GM10266 (cell line): ENCODE results near the gene KDM3A.

Source experiments
- DNase-seq: peaks from one replicate; pipeline ENCODE4 v3.0.0; 2012; ENCODE audit errors: extremely low spot score
- TF ChIP-seq, protein P1 (sequence below): IDR thresholded peaks from 2 replicates; pipeline ENCODE4 v1.5.1; 2012; ENCODE audit warnings: mild to moderate bottlenecking, low read depth; ENCODE audit not compliant: control insufficient read depth, insufficient read depth; ENCODE audit errors: missing control alignments

The KDM3A gene

GRCh38 chr2:86417961-86418360, 23.2 kb upstream of the KDM3A start:
- no peak for DNase-seq
- TF ChIP-seq, protein P1, sequence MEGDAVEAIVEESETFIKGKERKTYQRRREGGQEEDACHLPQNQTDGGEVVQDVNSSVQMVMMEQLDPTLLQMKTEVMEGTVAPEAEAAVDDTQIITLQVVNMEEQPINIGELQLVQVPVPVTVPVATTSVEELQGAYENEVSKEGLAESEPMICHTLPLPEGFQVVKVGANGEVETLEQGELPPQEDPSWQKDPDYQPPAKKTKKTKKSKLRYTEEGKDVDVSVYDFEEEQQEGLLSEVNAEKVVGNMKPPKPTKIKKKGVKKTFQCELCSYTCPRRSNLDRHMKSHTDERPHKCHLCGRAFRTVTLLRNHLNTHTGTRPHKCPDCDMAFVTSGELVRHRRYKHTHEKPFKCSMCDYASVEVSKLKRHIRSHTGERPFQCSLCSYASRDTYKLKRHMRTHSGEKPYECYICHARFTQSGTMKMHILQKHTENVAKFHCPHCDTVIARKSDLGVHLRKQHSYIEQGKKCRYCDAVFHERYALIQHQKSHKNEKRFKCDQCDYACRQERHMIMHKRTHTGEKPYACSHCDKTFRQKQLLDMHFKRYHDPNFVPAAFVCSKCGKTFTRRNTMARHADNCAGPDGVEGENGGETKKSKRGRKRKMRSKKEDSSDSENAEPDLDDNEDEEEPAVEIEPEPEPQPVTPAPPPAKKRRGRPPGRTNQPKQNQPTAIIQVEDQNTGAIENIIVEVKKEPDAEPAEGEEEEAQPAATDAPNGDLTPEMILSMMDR = no peak

DNA sequence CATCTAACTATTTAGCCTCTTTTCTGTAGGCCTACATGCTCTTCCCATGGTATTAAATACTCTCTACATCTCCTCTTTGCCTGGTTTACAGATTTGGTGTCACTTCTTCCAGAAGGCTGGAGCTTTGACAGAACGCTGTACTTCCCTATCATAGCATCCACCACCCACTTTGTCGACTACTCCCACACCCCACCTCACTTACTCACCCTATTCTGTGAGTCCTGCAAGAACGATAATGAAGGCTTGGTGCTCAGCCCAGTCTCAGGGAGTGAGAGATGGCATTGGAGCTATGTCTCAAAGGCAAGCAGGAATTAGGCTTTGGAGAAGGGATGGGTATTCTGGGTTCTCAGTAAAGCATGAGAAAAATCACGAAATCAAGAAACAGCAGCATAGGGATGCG, 20.3 kb upstream of the KDM3A start:
- TF ChIP-seq, protein P1 = no peak
- no peak for DNase-seq

GRCh38 chr2:86426271-86426670, 14.9 kb upstream of the KDM3A start:
- TF ChIP-seq, protein P1 = no peak

GRCh38 chr2:86429335-86429734, 11.8 kb upstream of the KDM3A start:
- DNase-seq = no peak
- TF ChIP-seq, protein P1 = no peak

More at GRCh38 chr2:86426271-86426670, 14.9 kb upstream of the KDM3A start:
- no peak for DNase-seq

DNA sequence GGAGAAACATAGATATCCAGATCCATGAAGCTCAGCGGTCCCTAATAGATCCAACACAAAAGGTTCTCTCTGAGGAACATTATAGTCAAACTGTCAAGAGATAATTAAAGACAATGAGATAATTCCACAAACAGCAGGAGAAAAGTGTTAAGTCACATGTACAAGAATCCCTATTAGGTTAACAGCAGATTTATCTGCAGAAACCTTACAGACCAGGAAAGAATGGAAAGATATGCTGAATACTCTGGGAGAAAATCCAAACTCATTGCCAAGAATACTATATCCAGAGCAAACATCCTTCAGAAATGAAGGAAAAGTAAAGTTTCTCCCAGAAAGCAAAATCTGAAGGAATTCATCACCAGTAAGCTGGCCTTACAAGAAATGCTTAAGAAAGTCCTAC, 10.8 kb upstream of the KDM3A start:
- no peak for DNase-seq
- TF ChIP-seq, protein P1 = no peak

DNA sequence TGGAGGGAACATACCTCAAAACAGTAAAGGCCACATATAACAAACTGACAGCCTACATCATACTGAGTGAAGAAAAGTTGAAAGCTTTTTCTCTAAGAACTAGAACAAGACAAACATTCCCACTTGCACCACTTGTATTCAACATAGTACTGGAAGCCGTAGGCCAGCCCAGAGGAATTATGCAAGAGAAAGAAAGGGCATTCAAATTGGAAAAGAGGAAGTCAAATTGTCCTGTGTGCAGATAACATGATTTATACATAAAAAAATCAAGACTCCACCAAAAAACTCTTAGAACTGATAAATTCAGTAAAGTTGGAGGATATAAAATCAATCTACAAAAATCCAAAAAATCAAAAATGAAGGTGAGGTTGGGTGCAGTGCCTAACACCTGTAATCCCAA, 8.0 kb upstream of the KDM3A start:
- TF ChIP-seq, protein P1 = no peak
- no peak for DNase-seq

DNA sequence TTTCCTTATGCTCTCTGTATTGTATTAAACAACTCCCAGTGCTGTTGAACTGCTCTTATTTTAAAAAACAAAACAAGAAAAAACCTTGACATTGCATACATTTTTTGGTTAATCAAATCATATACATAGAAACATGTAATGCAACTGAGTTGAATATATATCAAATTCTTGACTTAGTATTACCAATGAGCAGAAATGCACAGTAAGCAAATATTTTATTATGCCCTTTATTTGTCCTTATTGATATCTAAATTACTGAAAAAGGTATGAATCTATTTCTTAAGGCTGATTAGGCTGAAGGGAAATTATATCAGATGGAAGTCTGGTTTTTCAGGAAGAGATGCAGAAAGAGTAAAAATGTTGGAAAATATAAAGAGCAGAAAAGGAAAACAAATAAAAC, 6.9 kb upstream of the KDM3A start:
- TF ChIP-seq, protein P1 = no peak
- DNase-seq = no peak

DNA sequence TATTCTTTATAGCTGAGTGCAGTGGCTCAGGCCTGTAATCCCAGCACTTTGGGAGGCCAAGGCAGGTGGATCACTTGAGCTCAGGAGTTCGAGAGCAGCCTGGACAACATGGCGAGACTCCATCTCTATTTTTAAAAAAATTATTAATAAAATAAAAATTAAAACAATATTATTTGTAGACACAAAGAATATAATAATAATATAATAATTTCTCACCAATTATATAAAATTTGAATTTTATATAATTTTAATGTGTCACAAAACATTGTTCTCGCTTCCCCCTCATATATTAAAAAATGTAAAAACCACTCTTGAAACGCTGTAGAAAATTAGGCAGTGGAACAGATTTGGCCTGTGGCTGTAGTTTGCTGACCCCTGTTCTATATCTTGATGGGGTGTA, 5.6 kb upstream of the KDM3A start:
- TF ChIP-seq, protein P1 = no peak
- DNase-seq = no peak
